Measurements from ENCODE around the gene UBE2QL1.

UBE2QL1 gene

DNA sequence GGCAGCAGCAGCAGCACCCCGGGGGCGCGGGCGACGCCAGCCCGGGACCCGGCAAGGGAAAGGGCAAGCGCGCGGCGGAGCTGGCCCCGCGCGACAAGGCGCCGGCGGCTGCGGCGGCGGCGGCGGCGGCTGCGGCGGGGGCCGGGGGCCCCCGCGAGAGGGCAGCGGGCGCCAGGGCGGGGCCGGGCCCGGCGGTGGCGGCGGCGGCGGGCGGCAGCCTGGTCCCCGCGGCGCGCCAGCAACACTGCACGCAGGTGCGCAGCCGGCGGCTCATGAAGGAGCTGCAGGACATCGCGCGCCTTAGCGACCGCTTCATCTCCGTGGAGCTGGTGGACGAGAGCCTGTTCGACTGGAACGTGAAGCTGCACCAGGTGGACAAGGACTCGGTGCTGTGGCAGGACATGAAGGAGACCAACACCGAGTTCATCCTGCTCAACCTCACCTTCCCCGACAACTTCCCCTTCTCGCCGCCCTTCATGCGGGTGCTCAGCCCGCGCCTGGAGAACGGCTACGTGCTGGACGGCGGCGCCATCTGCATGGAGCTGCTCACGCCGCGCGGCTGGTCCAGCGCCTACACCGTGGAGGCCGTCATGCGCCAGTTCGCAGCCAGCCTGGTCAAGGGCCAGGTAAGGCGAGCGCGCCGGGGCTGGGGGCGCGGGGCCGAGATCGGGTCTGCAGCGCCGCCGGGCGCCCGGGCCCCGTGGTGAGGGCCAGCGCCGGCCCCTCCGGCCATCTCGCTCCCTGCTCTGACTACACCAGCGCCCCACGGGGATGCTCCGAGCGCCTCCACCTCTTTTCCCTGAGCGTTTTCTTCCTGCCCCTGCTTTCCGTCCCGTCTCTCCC lies at the start of gene UBE2QL1:
Gene UBE2QL1 (plus strand): TSS at position 238 of the 843 bp plus-strand sequence. CDS start 35 bp downstream, at position 273.
- no peak for DNase-seq (ENCODE audit: low read depth in 3 of 3)

- DNase-seq (ENCODE audit: low read depth in 3 of 3), result no peak
Measured at GRCh38 chr5:6399980-6400910, 48.4 kb upstream of the UBE2QL1 start.

- DNase-seq (ENCODE audit: low read depth in 3 of 3), result no peak
Measured at GRCh38 chr5:6401410-6401809, 47.2 kb upstream of the UBE2QL1 start.

- DNase-seq (ENCODE audit: low read depth in 3 of 3), result no peak
Measured at GRCh38 chr5:6402939-6403338, 45.7 kb upstream of the UBE2QL1 start.

GRCh38 chr5:6403416-6403815 lies 45.2 kb upstream of the UBE2QL1 start:
- DNase-seq (ENCODE audit: low read depth in 3 of 3), result no peak

DNA sequence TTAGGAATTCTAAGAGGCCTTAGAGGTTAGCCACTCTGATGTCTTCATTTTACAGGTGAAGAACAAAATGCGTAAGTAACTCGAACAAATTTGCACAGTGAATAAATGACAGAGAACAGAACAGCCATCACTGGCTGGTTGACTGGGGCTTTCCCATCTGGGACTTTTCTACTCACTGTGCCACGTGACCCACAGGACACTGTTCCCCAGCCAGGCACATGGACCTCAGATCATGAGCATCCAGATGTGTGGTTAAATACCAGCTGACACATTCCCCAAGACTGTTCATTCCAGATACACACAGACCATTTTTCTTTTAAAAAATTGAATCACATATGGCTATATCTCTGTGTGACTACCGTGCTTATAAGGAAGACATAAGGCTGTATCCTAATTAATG lies 44.5 kb upstream of the UBE2QL1 start:
- DNase-seq (ENCODE audit: low read depth in 3 of 3), result no peak

- no peak for DNase-seq (ENCODE audit: low read depth in 3 of 3)
Measured at GRCh38 chr5:6405591-6405990, 43.1 kb upstream of the UBE2QL1 start.

DNA sequence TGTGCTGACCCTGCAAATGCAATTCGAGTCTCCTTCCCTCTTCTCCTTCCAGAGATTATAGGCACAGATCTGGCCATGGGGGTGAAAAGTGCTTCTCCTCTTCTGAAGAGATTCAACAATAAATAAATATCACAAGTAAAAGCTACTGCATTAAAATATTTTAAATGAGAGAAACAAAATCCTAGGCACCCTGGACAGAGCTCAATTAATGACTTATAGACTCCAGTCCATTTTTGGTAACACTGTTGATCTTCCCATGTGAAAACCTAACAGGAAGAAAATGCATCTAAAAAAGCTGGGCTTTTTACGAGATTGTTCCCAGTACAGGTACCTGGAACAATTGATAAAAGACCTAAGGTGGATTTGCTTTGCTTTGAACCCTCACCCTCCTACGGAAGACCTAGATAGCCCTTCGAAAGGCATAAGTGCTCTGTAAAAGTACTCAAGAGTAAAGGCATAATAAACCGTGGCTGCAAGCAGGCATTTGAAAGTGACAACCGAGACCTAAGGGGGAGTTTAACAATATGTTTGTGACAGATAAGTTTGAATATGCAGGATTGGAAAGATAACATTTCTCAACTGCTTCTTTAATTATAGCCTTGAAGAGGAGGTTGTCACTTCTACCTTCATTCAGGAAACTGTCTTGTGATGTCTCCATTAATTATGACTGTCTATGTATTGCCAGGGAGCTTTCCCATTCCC lies 41.0 kb upstream of the UBE2QL1 start:
- no peak for DNase-seq (ENCODE audit: low read depth in 3 of 3)

DNA sequence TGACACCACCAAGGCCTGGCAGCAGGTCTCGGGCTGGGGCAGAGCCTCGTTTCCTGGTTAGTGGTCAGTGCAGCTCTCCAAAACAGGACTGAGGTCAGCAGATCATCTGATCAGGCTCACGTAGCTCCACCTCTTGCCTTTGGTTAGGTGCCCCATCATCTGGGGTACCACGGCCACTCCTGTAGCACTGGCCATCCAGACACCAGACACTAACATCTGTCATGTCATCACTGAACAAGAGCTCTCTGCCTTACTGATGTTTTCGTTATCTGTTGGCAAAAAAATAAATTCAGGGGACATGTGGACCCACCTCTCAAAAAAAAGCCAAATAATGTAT lies 40.4 kb upstream of the UBE2QL1 start:
- DNase-seq (ENCODE audit: low read depth in 3 of 3), result no peak

- DNase-seq (ENCODE audit: low read depth in 3 of 3), result no peak
Measured at GRCh38 chr5:6408627-6409446, 39.8 kb upstream of the UBE2QL1 start.

- DNase-seq (ENCODE audit: low read depth in 3 of 3), result no peak
Measured at GRCh38 chr5:6410421-6410820, 38.2 kb upstream of the UBE2QL1 start.

GRCh38 chr5:6411141-6411540 lies 37.5 kb upstream of the UBE2QL1 start:
- DNase-seq (ENCODE audit: low read depth in 3 of 3), result no peak

- no peak for DNase-seq (ENCODE audit: low read depth in 3 of 3)
Measured at GRCh38 chr5:6412811-6413210, 35.8 kb upstream of the UBE2QL1 start.

DNA sequence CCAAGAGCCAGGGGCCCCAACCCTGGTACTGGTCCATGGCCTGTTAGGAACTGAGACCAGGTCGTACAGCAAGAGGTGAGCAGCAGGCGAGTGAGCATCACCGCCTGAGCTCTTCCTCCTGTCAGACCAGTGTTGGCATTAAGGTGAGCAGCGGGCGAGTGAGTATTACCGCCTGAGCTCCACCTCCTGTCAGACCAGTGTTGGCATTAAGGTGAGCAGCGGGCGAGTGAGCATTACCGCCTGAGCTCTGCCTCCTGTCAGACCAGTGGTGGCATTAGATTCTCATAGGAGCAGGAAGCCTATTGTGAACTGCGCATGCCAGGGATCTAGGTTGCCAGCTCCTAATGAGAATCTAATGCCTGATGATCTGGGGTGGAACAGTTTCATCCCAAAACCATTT lies 31.0 kb upstream of the UBE2QL1 start:
- DNase-seq (ENCODE audit: low read depth in 3 of 3), result no peak

DNA sequence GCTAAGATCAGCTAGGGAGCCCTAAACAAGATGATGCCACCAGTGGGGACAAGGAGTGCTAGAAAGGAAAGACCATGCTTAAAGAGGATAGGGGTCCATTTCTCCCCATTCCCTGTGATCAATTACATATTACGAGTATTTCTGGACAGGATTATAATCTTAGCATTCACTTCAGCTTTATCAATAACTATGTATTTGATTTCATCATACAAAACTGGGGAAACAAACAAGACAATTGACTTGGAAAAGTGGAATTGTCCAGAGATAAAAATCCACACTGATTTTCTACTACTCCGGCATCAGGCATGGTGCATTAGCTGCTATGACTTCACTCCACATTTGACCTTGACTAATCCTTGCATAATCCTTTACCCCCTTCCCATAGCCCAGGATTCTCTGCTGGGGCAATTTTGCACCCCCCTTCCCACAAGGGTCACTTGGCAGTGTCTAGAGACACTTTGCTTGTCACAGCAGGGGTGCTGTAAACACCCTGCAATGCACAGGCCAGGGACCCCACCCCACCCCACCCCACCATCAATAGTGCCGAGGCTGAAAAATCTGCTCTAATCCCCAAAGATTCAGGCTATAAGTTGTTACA lies 29.9 kb upstream of the UBE2QL1 start:
- DNase-seq (ENCODE audit: low read depth in 3 of 3), result no peak

GRCh38 chr5:6419340-6419852 lies 29.3 kb upstream of the UBE2QL1 start:
- DNase-seq (ENCODE audit: low read depth in 3 of 3), result no peak

DNA sequence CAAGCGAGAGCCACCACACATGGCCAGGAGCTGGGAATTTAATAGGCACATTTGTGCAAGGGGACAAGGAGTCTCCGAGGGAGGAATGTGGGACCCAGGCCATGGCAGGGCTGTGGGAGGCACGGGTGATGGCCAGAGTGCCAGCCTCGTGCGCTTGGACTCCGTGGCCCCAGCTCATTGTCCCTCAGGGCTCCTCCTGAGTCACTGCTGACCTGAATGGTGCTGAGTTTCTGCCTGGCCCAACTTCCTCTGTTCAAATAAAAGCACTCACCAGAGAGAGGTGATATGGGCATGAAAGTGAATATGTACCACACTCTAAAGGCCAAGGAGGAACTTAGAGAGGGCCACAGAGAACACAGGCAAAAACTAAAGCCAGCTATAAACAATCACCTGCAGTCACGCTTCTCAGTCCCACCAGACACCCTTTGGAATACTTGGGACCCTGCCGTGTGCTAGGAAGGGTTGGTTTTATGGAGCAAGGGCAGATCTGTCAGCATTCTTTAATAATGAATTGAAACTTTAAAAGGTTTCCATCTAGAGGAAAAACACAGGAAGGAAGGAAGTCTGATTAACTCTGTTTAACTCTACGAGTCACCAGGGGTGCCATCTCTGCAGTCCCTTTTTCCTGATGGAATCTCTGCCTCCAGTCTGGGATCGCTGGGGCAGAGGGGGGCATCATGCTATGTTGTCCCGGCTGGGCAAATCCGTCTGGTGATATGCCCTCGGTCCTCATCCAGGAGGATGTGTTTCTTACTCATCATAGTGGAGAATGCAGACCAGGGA lies 25.1 kb upstream of the UBE2QL1 start:
- no peak for DNase-seq (ENCODE audit: low read depth in 3 of 3)

DNA sequence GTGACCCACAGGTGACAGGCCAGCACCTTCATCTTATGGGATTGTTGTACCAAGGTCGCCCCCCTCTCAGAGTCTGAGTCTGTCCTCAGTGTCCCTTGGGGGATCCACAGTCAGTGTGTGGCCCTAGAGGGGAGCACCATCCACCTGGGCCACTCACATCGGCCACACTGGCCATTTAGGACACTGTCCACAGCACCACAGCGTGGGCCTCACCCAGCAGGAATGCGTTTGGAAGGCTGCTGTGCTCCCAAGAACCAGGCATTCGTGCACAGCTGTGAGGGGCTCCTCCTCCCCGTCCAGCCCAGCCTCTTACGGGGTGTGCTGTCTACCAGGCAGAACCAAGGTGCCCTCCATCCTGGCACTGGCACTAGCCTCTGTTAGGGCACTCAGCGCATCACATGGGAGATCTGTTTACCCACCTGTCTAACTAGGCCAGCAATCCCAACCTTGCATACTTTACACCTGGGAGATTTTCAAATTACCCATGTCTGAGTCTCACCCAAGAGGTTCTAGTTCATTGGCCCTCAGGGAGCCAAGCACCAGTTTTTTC lies 24.5 kb upstream of the UBE2QL1 start:
- no peak for DNase-seq (ENCODE audit: low read depth in 3 of 3)

DNA sequence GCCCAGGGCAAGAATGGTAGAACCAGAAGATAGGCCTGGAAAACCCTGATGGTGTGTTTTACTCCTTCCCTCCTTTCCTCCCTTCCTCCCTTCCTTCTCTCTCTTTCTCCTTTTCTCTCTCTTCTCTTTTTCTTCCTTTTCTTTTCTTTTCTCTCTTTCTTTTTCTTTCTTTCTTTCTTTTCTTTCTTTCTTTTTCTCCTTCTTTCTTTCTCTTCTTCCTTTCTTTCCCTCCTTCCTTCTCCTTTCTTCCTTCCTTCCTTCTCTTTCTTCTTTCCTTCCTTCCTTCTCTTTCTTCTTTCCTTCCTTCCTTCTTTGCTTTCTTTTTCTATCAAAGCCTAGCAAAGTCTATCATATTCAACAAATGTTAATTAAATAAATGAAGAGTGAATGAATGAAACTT lies 24.0 kb upstream of the UBE2QL1 start:
- no peak for DNase-seq (ENCODE audit: low read depth in 3 of 3)

DNA sequence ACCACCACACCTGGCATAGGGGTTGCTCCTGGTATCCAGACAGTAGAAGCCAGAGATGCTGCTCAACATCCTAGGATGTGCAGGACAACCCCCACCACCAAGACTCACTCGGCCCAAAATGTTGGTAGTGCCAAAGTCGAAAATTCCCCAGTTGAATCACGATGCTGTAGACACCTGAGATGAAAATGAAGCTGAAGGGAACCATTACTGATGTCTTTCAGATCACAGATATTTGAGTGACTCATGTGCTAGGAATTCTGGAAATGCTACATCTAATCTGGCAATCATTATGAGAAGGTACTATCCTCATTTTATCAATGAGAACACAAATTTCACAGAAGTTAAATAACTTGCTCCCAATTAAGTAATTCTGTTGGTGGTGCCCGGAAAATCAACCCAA lies 21.0 kb upstream of the UBE2QL1 start:
- no peak for DNase-seq (ENCODE audit: low read depth in 3 of 3)

Measured in stimulated activated CD4-positive, alpha-beta T cell treated with anti-CD3 and anti-CD28 coated beads, TNF-alpha, amount 100 ng/mL, for 4 hours (primary cell).